GM23338 (cell line): ENCODE measurements around the gene CDK17. TPM values are rescaled to one million over a fixed set of nuclear protein-coding genes. Genes with fewer than 3 reads are reported as not detected.

ENCODE experiments used
- ATAC-seq: fragments of 200-7000 bp; cut with Tn5 transposase; 3 replicates; pipeline ENCODE4 v1.9.1; 2020
- DNase-seq: peaks from one replicate; pipeline ENCODE4 v3.0.0-alpha.2; 2015; ENCODE audit warnings: low spot score
- H2AFZ ChIP-seq: fragments of 200-600 bp; sonication (generic); 2 replicates; pipeline ENCODE4 v1.8.0; 2016; ENCODE audit warnings: antibody characterized with exemption, mild to moderate bottlenecking, moderate library complexity
- H3F3A ChIP-seq: fragments of 200-600 bp; sonication (generic); replicated peaks from 2 replicates; pipeline ENCODE4 v1.8.0; 2017; ENCODE audit warnings: antibody characterized with exemption, mixed run types, low read depth
- H3K27ac ChIP-seq: fragments of 200-600 bp; sonication (generic); 2 replicates; pipeline ENCODE4 v1.6.1; 2016; ENCODE audit warnings: low read depth
- H3K27me3 ChIP-seq: fragments of 200-600 bp; sonication (generic); 2 replicates; pipeline ENCODE4 v1.8.0; 2016; ENCODE audit warnings: mild to moderate bottlenecking, mixed run types, moderate library complexity; ENCODE audit not compliant: insufficient read depth
- H3K36me3 ChIP-seq: fragments of 200-600 bp; sonication (generic); 2 replicates; pipeline ENCODE4 v1.8.0; 2016; ENCODE audit warnings: mild to moderate bottlenecking; ENCODE audit not compliant: insufficient read depth
- H3K4me1 ChIP-seq: fragments of 200-600 bp; sonication (generic); 2 replicates; pipeline ENCODE4 v1.8.0; 2016; ENCODE audit warnings: mild to moderate bottlenecking, moderate library complexity; ENCODE audit not compliant: insufficient read depth
- H3K4me2 ChIP-seq: fragments of 200-600 bp; sonication (generic); 2 replicates; pipeline ENCODE4 v1.7.1; 2017; ENCODE audit warnings: mixed run types
- H3K4me3 ChIP-seq: fragments of 200-600 bp; sonication (generic); 2 replicates; pipeline ENCODE4 v1.6.1; 2016; ENCODE audit warnings: mixed run types
- H3K79me2 ChIP-seq: fragments of 200-600 bp; sonication (generic); replicated peaks from 2 replicates; pipeline ENCODE4 v1.8.0; 2017; ENCODE audit warnings: mild to moderate bottlenecking; ENCODE audit not compliant: insufficient read depth
- H3K9me2 ChIP-seq: fragments of 200-600 bp; sonication (generic); 2 replicates; pipeline ENCODE4 v1.8.0; 2017; ENCODE audit not compliant: insufficient read depth
- H4K20me1 ChIP-seq: fragments of 200-600 bp; sonication (generic); replicated peaks from 2 replicates; pipeline ENCODE4 v1.8.0; 2017; ENCODE audit warnings: mild to moderate bottlenecking; ENCODE audit not compliant: insufficient read depth
- H3K27ac Mint-ChIP-seq: 2 replicates; pipeline ENCODE4 v1.8.0; 2020; ENCODE audit warnings: inconsistent platforms, mild to moderate bottlenecking, moderate library complexity, mixed read lengths
- H3K27me3 Mint-ChIP-seq: 3 replicates; pipeline ENCODE4 v1.8.0; 2022; ENCODE audit warnings: low read depth, mild to moderate bottlenecking, moderate library complexity, mixed read lengths, inconsistent platforms; ENCODE audit not compliant: insufficient read depth, poor library complexity
- H3K36me3 Mint-ChIP-seq: 3 replicates; pipeline ENCODE4 v1.8.0; 2021; ENCODE audit warnings: low read depth, mild to moderate bottlenecking, inconsistent platforms, moderate library complexity, mixed read lengths
- H3K4me1 Mint-ChIP-seq: 3 replicates; pipeline ENCODE4 v1.8.0; 2020; ENCODE audit warnings: mild to moderate bottlenecking, inconsistent platforms, mixed read lengths
- H3K4me3 Mint-ChIP-seq: 3 replicates; pipeline ENCODE4 v1.8.0; 2021; ENCODE audit warnings: moderate library complexity, mild to moderate bottlenecking, inconsistent platforms, mixed read lengths
- H3K9me3 Mint-ChIP-seq: 3 replicates; pipeline ENCODE4 v1.8.0; 2020; ENCODE audit warnings: moderate library complexity, mild to moderate bottlenecking, inconsistent platforms, mixed read lengths
- CREB1 ChIP-seq: fragments of 250-450 bp; sonication (Bioruptor Pico); IDR thresholded peaks from 2 replicates; pipeline ENCODE4 v1.5.0; 2020; ENCODE audit warnings: low read depth, mild to moderate bottlenecking, moderate library complexity
- NANOG ChIP-seq: IDR thresholded peaks from 2 replicates; pipeline ENCODE4 v1.6.1; 2016; ENCODE audit warnings: antibody characterized with exemption, borderline replicate concordance
- ZNF114 ChIP-seq: fragments of 250-450 bp; sonication (Bioruptor Pico); IDR thresholded peaks from 2 replicates; pipeline ENCODE4 v1.5.0; 2020; ENCODE audit warnings: mild to moderate bottlenecking, moderate library complexity
- polyA plus RNA-seq: library from polyadenylated mRNA; unstranded; fragments of >200 nt; fragmentation: Nextera tagmentation; extraction: Ambion mirVana; gene quantifications from 2 replicates; pipeline ENCODE4 v1.2.1, GENCODE V29; 2016
- total RNA-seq: library from RNA; depleted of rRNA; stranded (reverse); fragments of >200 nt; shearing (Covaris generic); gene quantifications from 2 replicates; pipeline ENCODE4 v1.2.3, GENCODE V29; 2014
- TF ChIP-seq, protein P1 (sequence below): fragments of 250-450 bp; sonication (Bioruptor Pico); IDR thresholded peaks from 2 replicates; pipeline ENCODE4 v1.5.0; 2020; ENCODE audit warnings: mild to moderate bottlenecking, moderate library complexity
- TF ChIP-seq, protein P2 (sequence below), 2 experiments: fragments of 200-600 bp in 1 of 2; sonication (generic) in 1 of 2; conservative IDR thresholded peaks; 2 replicates each; pipeline versions ENCODE4 v1.5.1 to v1.6.1; 2016 to 2017; ENCODE audit warnings: antibody characterized with exemption in 2 of 2, low read depth in 2 of 2, mild to moderate bottlenecking in 2 of 2, moderate library complexity in 1 of 2

Gene CDK17
- total and polyA plus RNA-seq, 2 experiments from 2014 or later = 7.6 to 34.2 TPM

DNA sequence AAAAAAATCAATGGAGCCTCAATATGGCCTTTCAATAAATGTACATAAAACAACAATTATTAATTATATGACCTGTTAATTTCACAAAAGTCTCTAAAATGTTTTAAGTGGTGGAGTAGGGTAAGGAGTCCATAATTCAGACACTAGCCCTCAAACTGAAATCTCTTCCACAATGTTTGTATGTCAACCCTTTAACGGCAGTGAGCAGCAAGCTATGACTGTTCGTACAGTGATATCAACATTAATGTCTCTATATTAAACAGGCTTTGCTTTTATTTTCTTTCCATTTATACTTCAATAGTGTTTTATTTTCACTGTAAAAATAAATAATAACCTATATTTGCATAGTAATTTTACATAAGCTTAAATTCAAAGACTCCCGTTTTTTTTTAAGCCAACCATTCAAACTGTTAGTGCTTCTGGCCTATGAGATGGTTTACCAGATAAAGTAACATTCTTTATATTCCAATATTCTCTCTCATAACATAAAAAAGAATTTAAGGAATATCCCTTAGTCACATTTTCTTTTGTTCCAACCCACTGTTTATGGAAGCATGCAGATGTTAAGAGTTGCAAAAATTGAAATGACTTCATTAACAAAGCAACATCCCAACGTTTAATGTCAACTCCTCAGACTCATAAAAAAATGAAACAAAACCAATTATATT is 2.3 kb downstream of the CDK17 start (continued):
- TF ChIP-seq, protein P1, sequence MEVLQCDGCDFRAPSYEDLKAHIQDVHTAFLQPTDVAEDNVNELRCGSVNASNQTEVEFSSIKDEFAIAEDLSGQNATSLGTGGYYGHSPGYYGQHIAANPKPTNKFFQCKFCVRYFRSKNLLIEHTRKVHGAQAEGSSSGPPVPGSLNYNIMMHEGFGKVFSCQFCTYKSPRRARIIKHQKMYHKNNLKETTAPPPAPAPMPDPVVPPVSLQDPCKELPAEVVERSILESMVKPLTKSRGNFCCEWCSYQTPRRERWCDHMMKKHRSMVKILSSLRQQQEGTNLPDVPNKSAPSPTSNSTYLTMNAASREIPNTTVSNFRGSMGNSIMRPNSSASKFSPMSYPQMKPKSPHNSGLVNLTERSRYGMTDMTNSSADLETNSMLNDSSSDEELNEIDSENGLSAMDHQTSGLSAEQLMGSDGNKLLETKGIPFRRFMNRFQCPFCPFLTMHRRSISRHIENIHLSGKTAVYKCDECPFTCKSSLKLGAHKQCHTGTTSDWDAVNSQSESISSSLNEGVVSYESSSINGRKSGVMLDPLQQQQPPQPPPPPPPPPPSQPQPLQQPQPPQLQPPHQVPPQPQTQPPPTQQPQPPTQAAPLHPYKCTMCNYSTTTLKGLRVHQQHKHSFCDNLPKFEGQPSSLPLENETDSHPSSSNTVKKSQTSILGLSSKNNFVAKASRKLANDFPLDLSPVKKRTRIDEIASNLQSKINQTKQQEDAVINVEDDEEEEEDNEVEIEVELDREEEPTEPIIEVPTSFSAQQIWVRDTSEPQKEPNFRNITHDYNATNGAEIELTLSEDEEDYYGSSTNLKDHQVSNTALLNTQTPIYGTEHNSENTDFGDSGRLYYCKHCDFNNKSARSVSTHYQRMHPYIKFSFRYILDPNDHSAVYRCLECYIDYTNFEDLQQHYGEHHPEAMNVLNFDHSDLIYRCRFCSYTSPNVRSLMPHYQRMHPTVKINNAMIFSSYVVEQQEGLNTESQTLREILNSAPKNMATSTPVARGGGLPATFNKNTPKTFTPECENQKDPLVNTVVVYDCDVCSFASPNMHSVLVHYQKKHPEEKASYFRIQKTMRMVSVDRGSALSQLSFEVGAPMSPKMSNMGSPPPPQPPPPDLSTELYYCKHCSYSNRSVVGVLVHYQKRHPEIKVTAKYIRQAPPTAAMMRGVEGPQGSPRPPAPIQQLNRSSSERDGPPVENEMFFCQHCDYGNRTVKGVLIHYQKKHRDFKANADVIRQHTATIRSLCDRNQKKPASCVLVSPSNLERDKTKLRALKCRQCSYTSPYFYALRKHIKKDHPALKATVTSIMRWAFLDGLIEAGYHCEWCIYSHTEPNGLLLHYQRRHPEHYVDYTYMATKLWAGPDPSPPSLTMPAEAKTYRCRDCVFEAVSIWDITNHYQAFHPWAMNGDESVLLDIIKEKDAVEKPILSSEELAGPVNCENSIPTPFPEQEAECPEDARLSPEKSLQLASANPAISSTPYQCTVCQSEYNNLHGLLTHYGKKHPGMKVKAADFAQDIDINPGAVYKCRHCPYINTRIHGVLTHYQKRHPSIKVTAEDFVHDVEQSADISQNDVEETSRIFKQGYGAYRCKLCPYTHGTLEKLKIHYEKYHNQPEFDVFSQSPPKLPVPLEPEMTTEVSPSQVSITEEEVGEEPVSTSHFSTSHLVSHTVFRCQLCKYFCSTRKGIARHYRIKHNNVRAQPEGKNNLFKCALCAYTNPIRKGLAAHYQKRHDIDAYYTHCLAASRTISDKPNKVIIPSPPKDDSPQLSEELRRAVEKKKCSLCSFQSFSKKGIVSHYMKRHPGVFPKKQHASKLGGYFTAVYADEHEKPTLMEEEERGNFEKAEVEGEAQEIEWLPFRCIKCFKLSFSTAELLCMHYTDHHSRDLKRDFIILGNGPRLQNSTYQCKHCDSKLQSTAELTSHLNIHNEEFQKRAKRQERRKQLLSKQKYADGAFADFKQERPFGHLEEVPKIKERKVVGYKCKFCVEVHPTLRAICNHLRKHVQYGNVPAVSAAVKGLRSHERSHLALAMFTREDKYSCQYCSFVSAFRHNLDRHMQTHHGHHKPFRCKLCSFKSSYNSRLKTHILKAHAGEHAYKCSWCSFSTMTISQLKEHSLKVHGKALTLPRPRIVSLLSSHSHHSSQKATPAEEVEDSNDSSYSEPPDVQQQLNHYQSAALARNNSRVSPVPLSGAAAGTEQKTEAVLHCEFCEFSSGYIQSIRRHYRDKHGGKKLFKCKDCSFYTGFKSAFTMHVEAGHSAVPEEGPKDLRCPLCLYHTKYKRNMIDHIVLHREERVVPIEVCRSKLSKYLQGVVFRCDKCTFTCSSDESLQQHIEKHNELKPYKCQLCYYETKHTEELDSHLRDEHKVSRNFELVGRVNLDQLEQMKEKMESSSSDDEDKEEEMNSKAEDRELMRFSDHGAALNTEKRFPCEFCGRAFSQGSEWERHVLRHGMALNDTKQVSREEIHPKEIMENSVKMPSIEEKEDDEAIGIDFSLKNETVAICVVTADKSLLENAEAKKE = no peak

DNA sequence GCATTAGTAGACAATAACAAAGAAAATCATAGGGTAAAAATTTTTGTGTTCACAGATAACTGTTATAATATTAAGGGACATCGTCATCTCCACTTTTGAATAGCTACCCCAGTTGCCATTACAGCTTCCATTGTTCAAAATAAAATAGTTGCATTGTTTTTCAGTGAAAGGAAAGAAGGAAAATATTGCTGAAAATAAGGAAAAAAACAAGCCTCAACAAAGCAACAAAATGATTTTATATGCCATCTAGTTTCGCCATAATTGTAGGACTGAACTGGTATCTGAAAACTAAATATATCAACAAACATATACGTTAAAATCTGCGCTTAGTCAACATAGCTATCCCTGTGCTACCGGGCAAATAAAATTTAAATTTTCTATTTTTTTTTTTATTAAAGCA is 3.3 kb downstream of the CDK17 start:
- no peak overlapping the region for H3K4me2 ChIP-seq
- no peak for ATAC-seq
- peaks cover 69% of the 10 kb centered on the region for H3K79me2 ChIP-seq
- H4K20me1 ChIP-seq = peaks cover 9% of the 10 kb centered on the region; the same call in 1 of the 2 replicates
- Mint-ChIP-seq H3K4me1 (peaks cover 49% of the 10 kb centered on the region), H3K27me3 (peaks cover 12% of the 10 kb centered on the region), H3K36me3 (no peaks in the 10 kb centered on the region), H3K9me3 (no peaks in the 10 kb centered on the region), H3K4me3 (no peak overlapping the region), H3K27ac (no peak overlapping the region)
- H3K27me3 ChIP-seq = peaks cover 10% of the 10 kb centered on the region; the same call in 1 of the 2 replicates
- H3K4me3 ChIP-seq = no peak overlapping the region
- H3K36me3 ChIP-seq = no peaks in the 10 kb centered on the region
- peaks cover 43% of the 10 kb centered on the region for H3K4me1 ChIP-seq
- H3F3A ChIP-seq = peaks cover 8% of the 10 kb centered on the region; the same call in 1 of the 2 replicates
- no peak overlapping the region for H2AFZ ChIP-seq
- DNase-seq = no peak
- TF ChIP-seq ZNF114 (CRISPR knock-in tag) (no peak), NANOG (no peak), CREB1 (CRISPR knock-in tag) (no peak)
- TF ChIP-seq, protein P2, sequence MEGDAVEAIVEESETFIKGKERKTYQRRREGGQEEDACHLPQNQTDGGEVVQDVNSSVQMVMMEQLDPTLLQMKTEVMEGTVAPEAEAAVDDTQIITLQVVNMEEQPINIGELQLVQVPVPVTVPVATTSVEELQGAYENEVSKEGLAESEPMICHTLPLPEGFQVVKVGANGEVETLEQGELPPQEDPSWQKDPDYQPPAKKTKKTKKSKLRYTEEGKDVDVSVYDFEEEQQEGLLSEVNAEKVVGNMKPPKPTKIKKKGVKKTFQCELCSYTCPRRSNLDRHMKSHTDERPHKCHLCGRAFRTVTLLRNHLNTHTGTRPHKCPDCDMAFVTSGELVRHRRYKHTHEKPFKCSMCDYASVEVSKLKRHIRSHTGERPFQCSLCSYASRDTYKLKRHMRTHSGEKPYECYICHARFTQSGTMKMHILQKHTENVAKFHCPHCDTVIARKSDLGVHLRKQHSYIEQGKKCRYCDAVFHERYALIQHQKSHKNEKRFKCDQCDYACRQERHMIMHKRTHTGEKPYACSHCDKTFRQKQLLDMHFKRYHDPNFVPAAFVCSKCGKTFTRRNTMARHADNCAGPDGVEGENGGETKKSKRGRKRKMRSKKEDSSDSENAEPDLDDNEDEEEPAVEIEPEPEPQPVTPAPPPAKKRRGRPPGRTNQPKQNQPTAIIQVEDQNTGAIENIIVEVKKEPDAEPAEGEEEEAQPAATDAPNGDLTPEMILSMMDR (conservative IDR thresholded peaks at IDR 0.05; ENCODE audit: low read depth in 2 of 2) = no peak
- no peak overlapping the region for H3K27ac ChIP-seq
- H3K9me2 ChIP-seq = no peaks in the 10 kb centered on the region
